HEK293 (cell line): ENCODE measurements around the gene ARID3A.
A peak's percentile ranks its signal among the peaks of the same experiment; 100 is the strongest.

Experiments used
- CTCF ChIA-PET: fragments of 350-600 bp; formaldehyde crosslinking; extraction: SDS; loops from one replicate; lab custom pipeline; 2021; ENCODE audit warnings: antibody characterized with exemption; lab: Yijun Ruan, JAX
- POLR2A ChIA-PET: fragments of 300-600 bp; formaldehyde crosslinking; extraction: SDS; loops from one replicate; lab custom pipeline; 2020; ENCODE audit warnings: antibody characterized with exemption, inconsistent platforms; lab: Yijun Ruan, JAX
- H3K27ac ChIP-seq: fragments of 200-500 bp; sonication (Bioruptor generic); 2 replicates; pipeline ENCODE4 v1.5.1; 2014; ENCODE audit warnings: low read depth, low read length, control low read depth, inconsistent platforms; ENCODE audit errors: extremely low read depth
- H3K36me3 ChIP-seq, 2 experiments: fragments of 200-500 bp in 1 of 2; sonication (Bioruptor generic) in 1 of 2; 1 replicate in 1 of 2; 2 replicates in 1 of 2; pipeline ENCODE4 v1.5.1; 2014 to 2017; ENCODE audit warnings: inconsistent platforms in 2 of 2, low read length in 2 of 2; ENCODE audit not compliant: control insufficient read depth in 2 of 2, insufficient read depth in 1 of 2
- H3K4me1 ChIP-seq: fragments of 200-500 bp; sonication (Bioruptor generic); 2 replicates; pipeline ENCODE4 v1.5.1; 2014; ENCODE audit warnings: mild to moderate bottlenecking, low read length, inconsistent platforms; ENCODE audit not compliant: control insufficient read depth, insufficient read depth
- H3K4me3 ChIP-seq: 2 replicates; pipeline ENCODE4 v1.5.1; 2011; ENCODE audit warnings: low read depth, mild to moderate bottlenecking, control low read depth, low read length, moderate library complexity
- H3K9me3 ChIP-seq: fragments of 200-500 bp; sonication (Bioruptor generic); 2 replicates; pipeline ENCODE4 v1.5.1; 2014; ENCODE audit warnings: low read depth, low read length, inconsistent platforms; ENCODE audit not compliant: control insufficient read depth, insufficient read depth
- BCL11B ChIP-seq: fragments of 450-650 bp; formaldehyde crosslinking; IDR thresholded peaks from 2 replicates; pipeline ENCODE4 v1.5.1; 2016; ENCODE audit warnings: low read depth, missing biosample characterization, missing genetic modification characterization
- MEIS1 ChIP-seq: sonication (generic); formaldehyde crosslinking; IDR thresholded peaks from 2 replicates; pipeline ENCODE4 v1.8.1; 2022; ENCODE audit warnings: missing genetic modification reagents, mild to moderate bottlenecking, borderline replicate concordance
- OSR2 ChIP-seq: fragments of 450-650 bp; formaldehyde crosslinking; IDR thresholded peaks from 2 replicates; pipeline ENCODE4 v1.5.1; 2016; ENCODE audit warnings: missing biosample characterization, missing genetic modification characterization
- YY1 ChIP-seq: fragments of 450-650 bp; formaldehyde crosslinking; IDR thresholded peaks from 2 replicates; pipeline ENCODE4 v1.5.1; 2018; ENCODE audit warnings: missing biosample characterization, missing genetic modification characterization
- ZEB2 ChIP-seq: fragments of 450-650 bp; formaldehyde crosslinking; IDR thresholded peaks from 2 replicates; pipeline ENCODE4 v1.5.1; 2016; ENCODE audit warnings: missing biosample characterization, missing genetic modification characterization
- ZFHX2 ChIP-seq: fragments of 450-650 bp; formaldehyde crosslinking; conservative IDR thresholded peaks from 2 replicates; pipeline ENCODE4 v1.5.1; 2016; ENCODE audit warnings: missing biosample characterization, missing genetic modification characterization
- ZNF175 ChIP-seq: fragments of 450-650 bp; formaldehyde crosslinking; IDR thresholded peaks from 2 replicates; pipeline ENCODE4 v1.5.1; 2016; ENCODE audit warnings: missing biosample characterization, missing genetic modification characterization
- ZNF677 ChIP-seq: fragments of 450-650 bp; IDR thresholded peaks from 2 replicates; pipeline ENCODE4 v1.5.0; 2018; ENCODE audit warnings: missing biosample characterization, mild to moderate bottlenecking, missing genetic modification characterization, moderate library complexity
- TF ChIP-seq, protein P1 (sequence below): IDR thresholded peaks from 2 replicates; pipeline ENCODE4 v1.6.1; 2011; ENCODE audit warnings: mild to moderate bottlenecking, low read depth, low read length, borderline replicate concordance
- TF ChIP-seq, protein P2 (sequence below): fragments of 450-650 bp; formaldehyde crosslinking; IDR thresholded peaks from 2 replicates; pipeline ENCODE4 v1.5.1; 2016; ENCODE audit warnings: missing biosample characterization, missing genetic modification characterization, borderline replicate concordance
- TF ChIP-seq, protein P3 (sequence below): fragments of 450-650 bp; formaldehyde crosslinking; IDR thresholded peaks from 2 replicates; pipeline ENCODE4 v1.5.1; 2016; ENCODE audit warnings: missing biosample characterization, missing genetic modification characterization

ARID3A gene

DNA sequence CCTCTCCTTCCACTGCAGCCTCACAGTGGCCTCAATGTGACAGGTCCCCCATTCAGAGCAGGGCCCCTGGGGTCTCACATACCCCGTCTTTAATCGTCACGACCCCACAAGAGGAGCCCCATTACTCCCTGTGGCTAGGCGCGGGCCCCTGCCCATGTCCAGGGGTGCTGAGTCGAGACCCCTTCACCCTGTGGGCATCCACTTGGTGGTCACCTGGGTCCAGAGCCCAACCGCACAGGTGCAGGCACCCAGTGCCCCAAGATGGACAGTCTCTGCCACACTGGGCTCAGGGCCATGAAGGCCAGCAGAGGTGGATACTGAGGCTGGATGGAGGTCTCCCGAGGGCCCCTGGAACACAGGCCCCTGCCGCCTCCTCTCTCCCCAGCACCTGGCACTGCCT is 92.1 kb downstream of the ARID3A start:
- TF ChIP-seq, protein P1, sequence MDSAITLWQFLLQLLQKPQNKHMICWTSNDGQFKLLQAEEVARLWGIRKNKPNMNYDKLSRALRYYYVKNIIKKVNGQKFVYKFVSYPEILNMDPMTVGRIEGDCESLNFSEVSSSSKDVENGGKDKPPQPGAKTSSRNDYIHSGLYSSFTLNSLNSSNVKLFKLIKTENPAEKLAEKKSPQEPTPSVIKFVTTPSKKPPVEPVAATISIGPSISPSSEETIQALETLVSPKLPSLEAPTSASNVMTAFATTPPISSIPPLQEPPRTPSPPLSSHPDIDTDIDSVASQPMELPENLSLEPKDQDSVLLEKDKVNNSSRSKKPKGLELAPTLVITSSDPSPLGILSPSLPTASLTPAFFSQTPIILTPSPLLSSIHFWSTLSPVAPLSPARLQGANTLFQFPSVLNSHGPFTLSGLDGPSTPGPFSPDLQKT: no peak
- TF ChIP-seq MEIS1 (CRISPR knock-in tag): no peak
- TF ChIP-seq ZNF175: no peak
- TF ChIP-seq, all 188 proteins: peak for 0
- ChIA-PET POLR2A (no interaction called here), CTCF (no interaction called here)
- peaks cover 0 to 49% of the 10 kb centered on the region in 2 experiments; a peak in 1 of 3 replicates for H3K36me3 ChIP-seq
- H3K4me3 ChIP-seq: no peak overlapping the region
- no peaks in the 10 kb centered on the region for H3K9me3 ChIP-seq
- peaks cover 7% of the 10 kb centered on the region for H3K4me1 ChIP-seq
- peak overlapping the region; percentile 54; the same call in 1 of the 2 replicates for H3K27ac ChIP-seq

DNA sequence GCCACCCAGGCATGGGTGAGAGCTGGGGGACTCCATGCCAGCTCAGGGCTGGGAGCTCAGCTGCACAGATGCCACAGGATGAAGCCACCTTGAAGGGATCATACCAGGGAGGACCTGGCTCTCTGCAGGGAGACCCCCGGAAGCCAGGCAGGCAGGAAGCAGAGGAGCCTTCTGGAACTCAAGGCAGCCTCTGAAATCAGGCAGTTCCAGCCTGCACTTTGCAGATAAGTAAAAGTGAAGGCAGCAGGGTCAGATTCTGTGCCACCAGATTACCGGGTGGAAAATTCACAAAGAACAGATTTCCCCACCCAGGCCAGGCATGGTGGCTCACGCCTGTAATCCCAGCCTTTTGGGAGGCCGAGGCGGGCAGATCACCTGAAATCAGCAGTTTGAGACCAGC is 92.6 kb downstream of the ARID3A start:
- TF ChIP-seq ZNF677 (tag by site-specific recombination) (no peak), YY1 (no peak), ZEB2 (tag by site-specific recombination) (no peak), BCL11B (tag by site-specific recombination) (no peak), ZFHX2 (no peak), OSR2 (tag by site-specific recombination) (no peak)
- TF ChIP-seq, protein P1: no peak
- TF ChIP-seq, protein P2, sequence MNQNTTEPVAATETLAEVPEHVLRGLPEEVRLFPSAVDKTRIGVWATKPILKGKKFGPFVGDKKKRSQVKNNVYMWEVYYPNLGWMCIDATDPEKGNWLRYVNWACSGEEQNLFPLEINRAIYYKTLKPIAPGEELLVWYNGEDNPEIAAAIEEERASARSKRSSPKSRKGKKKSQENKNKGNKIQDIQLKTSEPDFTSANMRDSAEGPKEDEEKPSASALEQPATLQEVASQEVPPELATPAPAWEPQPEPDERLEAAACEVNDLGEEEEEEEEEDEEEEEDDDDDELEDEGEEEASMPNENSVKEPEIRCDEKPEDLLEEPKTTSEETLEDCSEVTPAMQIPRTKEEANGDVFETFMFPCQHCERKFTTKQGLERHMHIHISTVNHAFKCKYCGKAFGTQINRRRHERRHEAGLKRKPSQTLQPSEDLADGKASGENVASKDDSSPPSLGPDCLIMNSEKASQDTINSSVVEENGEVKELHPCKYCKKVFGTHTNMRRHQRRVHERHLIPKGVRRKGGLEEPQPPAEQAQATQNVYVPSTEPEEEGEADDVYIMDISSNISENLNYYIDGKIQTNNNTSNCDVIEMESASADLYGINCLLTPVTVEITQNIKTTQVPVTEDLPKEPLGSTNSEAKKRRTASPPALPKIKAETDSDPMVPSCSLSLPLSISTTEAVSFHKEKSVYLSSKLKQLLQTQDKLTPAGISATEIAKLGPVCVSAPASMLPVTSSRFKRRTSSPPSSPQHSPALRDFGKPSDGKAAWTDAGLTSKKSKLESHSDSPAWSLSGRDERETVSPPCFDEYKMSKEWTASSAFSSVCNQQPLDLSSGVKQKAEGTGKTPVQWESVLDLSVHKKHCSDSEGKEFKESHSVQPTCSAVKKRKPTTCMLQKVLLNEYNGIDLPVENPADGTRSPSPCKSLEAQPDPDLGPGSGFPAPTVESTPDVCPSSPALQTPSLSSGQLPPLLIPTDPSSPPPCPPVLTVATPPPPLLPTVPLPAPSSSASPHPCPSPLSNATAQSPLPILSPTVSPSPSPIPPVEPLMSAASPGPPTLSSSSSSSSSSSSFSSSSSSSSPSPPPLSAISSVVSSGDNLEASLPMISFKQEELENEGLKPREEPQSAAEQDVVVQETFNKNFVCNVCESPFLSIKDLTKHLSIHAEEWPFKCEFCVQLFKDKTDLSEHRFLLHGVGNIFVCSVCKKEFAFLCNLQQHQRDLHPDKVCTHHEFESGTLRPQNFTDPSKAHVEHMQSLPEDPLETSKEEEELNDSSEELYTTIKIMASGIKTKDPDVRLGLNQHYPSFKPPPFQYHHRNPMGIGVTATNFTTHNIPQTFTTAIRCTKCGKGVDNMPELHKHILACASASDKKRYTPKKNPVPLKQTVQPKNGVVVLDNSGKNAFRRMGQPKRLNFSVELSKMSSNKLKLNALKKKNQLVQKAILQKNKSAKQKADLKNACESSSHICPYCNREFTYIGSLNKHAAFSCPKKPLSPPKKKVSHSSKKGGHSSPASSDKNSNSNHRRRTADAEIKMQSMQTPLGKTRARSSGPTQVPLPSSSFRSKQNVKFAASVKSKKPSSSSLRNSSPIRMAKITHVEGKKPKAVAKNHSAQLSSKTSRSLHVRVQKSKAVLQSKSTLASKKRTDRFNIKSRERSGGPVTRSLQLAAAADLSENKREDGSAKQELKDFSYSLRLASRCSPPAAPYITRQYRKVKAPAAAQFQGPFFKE (tag by site-specific recombination): no peak
- TF ChIP-seq, protein P3, sequence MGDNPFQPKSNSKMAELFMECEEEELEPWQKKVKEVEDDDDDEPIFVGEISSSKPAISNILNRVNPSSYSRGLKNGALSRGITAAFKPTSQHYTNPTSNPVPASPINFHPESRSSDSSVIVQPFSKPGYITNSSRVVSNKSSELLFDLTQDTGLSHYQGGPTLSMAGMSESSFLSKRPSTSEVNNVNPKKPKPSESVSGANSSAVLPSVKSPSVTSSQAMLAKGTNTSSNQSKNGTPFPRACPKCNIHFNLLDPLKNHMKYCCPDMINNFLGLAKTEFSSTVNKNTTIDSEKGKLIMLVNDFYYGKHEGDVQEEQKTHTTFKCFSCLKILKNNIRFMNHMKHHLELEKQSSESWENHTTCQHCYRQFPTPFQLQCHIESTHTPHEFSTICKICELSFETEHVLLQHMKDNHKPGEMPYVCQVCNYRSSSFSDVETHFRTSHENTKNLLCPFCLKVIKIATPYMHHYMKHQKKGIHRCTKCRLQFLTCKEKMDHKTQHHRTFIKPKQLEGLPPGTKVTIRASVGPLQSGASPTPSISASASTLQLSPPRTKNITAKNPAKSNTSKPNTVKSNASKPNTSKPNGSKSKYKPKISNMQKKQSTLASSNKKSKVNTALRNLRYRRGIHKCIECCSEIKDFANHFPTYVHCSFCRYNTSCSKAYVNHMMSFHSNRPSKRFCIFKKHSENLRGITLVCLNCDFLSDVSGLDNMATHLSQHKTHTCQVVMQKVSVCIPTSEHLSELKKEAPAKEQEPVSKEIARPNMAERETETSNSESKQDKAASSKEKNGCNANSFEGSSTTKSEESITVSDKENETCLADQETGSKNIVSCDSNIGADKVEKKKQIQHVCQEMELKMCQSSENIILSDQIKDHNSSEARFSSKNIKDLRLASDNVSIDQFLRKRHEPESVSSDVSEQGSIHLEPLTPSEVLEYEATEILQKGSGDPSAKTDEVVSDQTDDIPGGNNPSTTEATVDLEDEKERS (tag by site-specific recombination): no peak
- H3K4me3 ChIP-seq: no peak overlapping the region
- CTCF ChIA-PET: interaction anchor here (0.7 kb wide), 1 partner anchor 110 kb away, joined by 3 read pairs; no protein-coding TSS in a partner anchor
- POLR2A ChIA-PET: interaction anchor here (1.1 kb wide), 1 partner anchor 86 kb away, joined by 4 read pairs; no protein-coding TSS in a partner anchor
- peaks cover 7% of the 10 kb centered on the region for H3K4me1 ChIP-seq
- H3K36me3 ChIP-seq: peaks cover 0 to 44% of the 10 kb centered on the region in 2 experiments; a peak in 1 of 3 replicates
- no peak overlapping the region; the same call in 1 of the 2 replicates for H3K27ac ChIP-seq
- no peaks in the 10 kb centered on the region for H3K9me3 ChIP-seq
